OCI-LY7 (cell line): Measurements from ENCODE around the gene GPRIN1.

Experiments
- EZH2phosphoT487 ChIP-seq: fragments of 200-600 bp; sonication (generic); IDR thresholded peaks from 2 replicates; pipeline ENCODE4 v1.6.1; 2018; ENCODE audit warnings: low read depth, borderline replicate concordance, mild to moderate bottlenecking, mixed run types, antibody characterized with exemption, low read length, moderate library complexity, mixed read lengths
- TF ChIP-seq, protein P1 (sequence below): fragments of 200-600 bp; sonication (generic); conservative IDR thresholded peaks from 2 replicates; pipeline ENCODE4 v1.5.1; 2014; ENCODE audit warnings: mild to moderate bottlenecking, antibody characterized with exemption, low read length, moderate library complexity, mixed read lengths

- TF ChIP-seq, protein P1, sequence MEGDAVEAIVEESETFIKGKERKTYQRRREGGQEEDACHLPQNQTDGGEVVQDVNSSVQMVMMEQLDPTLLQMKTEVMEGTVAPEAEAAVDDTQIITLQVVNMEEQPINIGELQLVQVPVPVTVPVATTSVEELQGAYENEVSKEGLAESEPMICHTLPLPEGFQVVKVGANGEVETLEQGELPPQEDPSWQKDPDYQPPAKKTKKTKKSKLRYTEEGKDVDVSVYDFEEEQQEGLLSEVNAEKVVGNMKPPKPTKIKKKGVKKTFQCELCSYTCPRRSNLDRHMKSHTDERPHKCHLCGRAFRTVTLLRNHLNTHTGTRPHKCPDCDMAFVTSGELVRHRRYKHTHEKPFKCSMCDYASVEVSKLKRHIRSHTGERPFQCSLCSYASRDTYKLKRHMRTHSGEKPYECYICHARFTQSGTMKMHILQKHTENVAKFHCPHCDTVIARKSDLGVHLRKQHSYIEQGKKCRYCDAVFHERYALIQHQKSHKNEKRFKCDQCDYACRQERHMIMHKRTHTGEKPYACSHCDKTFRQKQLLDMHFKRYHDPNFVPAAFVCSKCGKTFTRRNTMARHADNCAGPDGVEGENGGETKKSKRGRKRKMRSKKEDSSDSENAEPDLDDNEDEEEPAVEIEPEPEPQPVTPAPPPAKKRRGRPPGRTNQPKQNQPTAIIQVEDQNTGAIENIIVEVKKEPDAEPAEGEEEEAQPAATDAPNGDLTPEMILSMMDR = no peak
- TF ChIP-seq EZH2phosphoT487 = no peak
These were observed 34.3 kb upstream of the GPRIN1 start for GRCh38 chr5:176644294-176644693.
